Tibial nerve (tissue), 4 donors: ENCODE measurements around the gene SLC27A2.

Experiments
- CTCF ChIP-seq, 5 experiments: fragments of 200-600 bp in 3 of 5; fragments of 450-650 bp in 2 of 5; sonication (generic) in 3 of 5; IDR thresholded peaks; one replicate each; pipeline ENCODE4 v1.5.1; 2016 to 2019; ENCODE audit warnings: antibody characterized with exemption in 5 of 5, mild to moderate bottlenecking in 3 of 5, moderate library complexity in 2 of 5
- EP300 ChIP-seq, 2 donors: sonication (generic); formaldehyde crosslinking; IDR thresholded peaks; one replicate each; pipeline ENCODE4 v1.6.1; 2017; ENCODE audit warnings: antibody characterized with exemption in 2 of 2, mild to moderate bottlenecking in 1 of 2
- POLR2A ChIP-seq, 2 donors: fragments of 450-650 bp; IDR thresholded peaks; one replicate each; pipeline ENCODE4 v1.6.1; 2017; ENCODE audit warnings: antibody characterized with exemption in 2 of 2, mild to moderate bottlenecking in 2 of 2, moderate library complexity in 2 of 2

GRCh38 chr15:50275091-50275490 lies 93.1 kb downstream of the SLC27A2 start:
- TF ChIP-seq POLR2A (IDR thresholded peaks at IDR 0.05) (no peak), CTCF (IDR thresholded peaks at IDR 0.05) (no peak), EP300 (IDR thresholded peaks at IDR 0.05) (no peak)
